ENCODE data around the gene LGALS4.
"Not testable (repeated sequence)": the region's sequence is repeated elsewhere in the genome, so short reads cannot be mapped to it uniquely, and the experiment has no call there.

Gene LGALS4

GRCh38 chr19:38812841-38813320 is at the start of gene LGALS4:
Gene LGALS4 (minus strand): TSS chr19:38812945. CDS start chr19:38812886, 59 bp downstream.
- TF ChIP-seq EZH2 (IDR thresholded peaks at IDR 0.05) (no peak), POLR2AphosphoS5 (IDR thresholded peaks at IDR 0.05; ENCODE audit: borderline replicate concordance, low read depth, low read length) (no peak), FOXP2 (optimal IDR thresholded peaks at IDR 0.05; ENCODE audit: control extremely low read depth, extremely low read length, insufficient read depth) (no peak)
- Histone ChIP-seq H3K27ac (no peak within 1 kb of the TSS), H3K9me3 (ENCODE audit: low read depth, low read length) (no peaks in the 10 kb centered on the region), H3K36me3 (ENCODE audit: insufficient read depth, low read length) (no peaks in the 10 kb centered on the region; the same call in 1 of the 2 replicates), H3K4me3 (no peak within 1 kb of the TSS), H3K9ac (ENCODE audit: insufficient read length) (no peak within 1 kb of the TSS)
- no peak for DNase-seq (ENCODE audit: low read depth, low spot score)

- no peak for TF ChIP-seq POLR2AphosphoS5 (IDR thresholded peaks at IDR 0.05; ENCODE audit: borderline replicate concordance, low read depth, low read length)
- no peak for TF ChIP-seq EZH2 (IDR thresholded peaks at IDR 0.05)
- TF ChIP-seq FOXP2 (optimal IDR thresholded peaks at IDR 0.05; ENCODE audit: control extremely low read depth, extremely low read length, insufficient read depth) = no peak
- Histone ChIP-seq H3K9ac (ENCODE audit: insufficient read length) (no peak overlapping the region), H3K9me3 (ENCODE audit: low read depth, low read length) (no peaks in the 10 kb centered on the region), H3K27ac (no peak overlapping the region), H3K4me3 (no peak overlapping the region), H3K36me3 (ENCODE audit: insufficient read depth, low read length) (no peaks in the 10 kb centered on the region)
- DNase-seq (ENCODE audit: low read depth, low spot score) = no peak
Observed at GRCh38 chr19:38861368-38861767, 48.6 kb upstream of the LGALS4 start.

GRCh38 chr19:38859631-38860204 is 47.0 kb upstream of the LGALS4 start:
- DNase-seq (ENCODE audit: low read depth, low spot score); H3K27ac ChIP-seq; H3K9ac ChIP-seq (ENCODE audit: insufficient read length); H3K4me3 ChIP-seq; H3K36me3 ChIP-seq (ENCODE audit: insufficient read depth, low read length); H3K9me3 ChIP-seq (ENCODE audit: low read depth, low read length): not testable (repeated sequence)

GRCh38 chr19:38856813-38857212 is 44.1 kb upstream of the LGALS4 start:
- no peak for TF ChIP-seq FOXP2 (optimal IDR thresholded peaks at IDR 0.05; ENCODE audit: control extremely low read depth, extremely low read length, insufficient read depth)
- TF ChIP-seq POLR2AphosphoS5 (IDR thresholded peaks at IDR 0.05; ENCODE audit: borderline replicate concordance, low read depth, low read length) = no peak
- TF ChIP-seq EZH2 (IDR thresholded peaks at IDR 0.05) = no peak
- no peak overlapping the region for H3K27ac ChIP-seq
- no peak for DNase-seq (ENCODE audit: low read depth, low spot score)
- no peaks in the 10 kb centered on the region for H3K36me3 ChIP-seq (ENCODE audit: insufficient read depth, low read length)
- no peak overlapping the region for H3K4me3 ChIP-seq
- H3K9me3 ChIP-seq (ENCODE audit: low read depth, low read length) = no peaks in the 10 kb centered on the region
- H3K9ac ChIP-seq (ENCODE audit: insufficient read length) = no peak overlapping the region

- H3K27ac ChIP-seq; H3K9me3 ChIP-seq (ENCODE audit: low read depth, low read length): not testable (repeated sequence)
Observed at GRCh38 chr19:38855751-38856150, 43.0 kb upstream of the LGALS4 start.

GRCh38 chr19:38854961-38855360 is 42.2 kb upstream of the LGALS4 start:
- not testable (repeated sequence) for H3K9ac ChIP-seq (ENCODE audit: insufficient read length); H3K4me3 ChIP-seq; H3K36me3 ChIP-seq (ENCODE audit: insufficient read depth, low read length); DNase-seq (ENCODE audit: low read depth, low spot score); H3K9me3 ChIP-seq (ENCODE audit: low read depth, low read length); H3K27ac ChIP-seq

More at GRCh38 chr19:38855751-38856150, 43.0 kb upstream of the LGALS4 start:
- DNase-seq (ENCODE audit: low read depth, low spot score); H3K9ac ChIP-seq (ENCODE audit: insufficient read length); H3K4me3 ChIP-seq; H3K36me3 ChIP-seq (ENCODE audit: insufficient read depth, low read length): not testable (repeated sequence)

GRCh38 chr19:38853214-38853613 is 40.5 kb upstream of the LGALS4 start:
- Histone ChIP-seq H3K36me3 (ENCODE audit: insufficient read depth, low read length) (peaks cover 9% of the 10 kb centered on the region), H3K27ac (no peak overlapping the region), H3K9me3 (ENCODE audit: low read depth, low read length) (no peaks in the 10 kb centered on the region), H3K4me3 (no peak overlapping the region; the same call in 1 of the 2 replicates), H3K9ac (ENCODE audit: insufficient read length) (no peak overlapping the region)
- no peak for DNase-seq (ENCODE audit: low read depth, low spot score)
- TF ChIP-seq EZH2 (IDR thresholded peaks at IDR 0.05) (no peak), POLR2AphosphoS5 (IDR thresholded peaks at IDR 0.05; ENCODE audit: borderline replicate concordance, low read depth, low read length) (no peak), FOXP2 (optimal IDR thresholded peaks at IDR 0.05; ENCODE audit: control extremely low read depth, extremely low read length, insufficient read depth) (no peak)

GRCh38 chr19:38852231-38853044 is 39.7 kb upstream of the LGALS4 start:
- DNase-seq (ENCODE audit: low read depth, low spot score) = no peak
- TF ChIP-seq EZH2 (IDR thresholded peaks at IDR 0.05) = no peak
- no peak; the same call in 1 of the 2 replicates for TF ChIP-seq POLR2AphosphoS5 (IDR thresholded peaks at IDR 0.05; ENCODE audit: borderline replicate concordance, low read depth, low read length)
- TF ChIP-seq FOXP2 (optimal IDR thresholded peaks at IDR 0.05; ENCODE audit: control extremely low read depth, extremely low read length, insufficient read depth) = no peak
- Histone ChIP-seq H3K4me3 (peak overlapping the region; percentile 91), H3K9me3 (ENCODE audit: low read depth, low read length) (no peaks in the 10 kb centered on the region), H3K9ac (ENCODE audit: insufficient read length) (peak overlapping the region; percentile 89), H3K27ac (peak overlapping the region; percentile 84), H3K36me3 (ENCODE audit: insufficient read depth, low read length) (peaks cover 16% of the 10 kb centered on the region)

Data from SK-N-MC (cell line).